ENCODE results near the gene CPA5. TPM values are rescaled to one million over a fixed set of nuclear protein-coding genes. Genes with fewer than 3 reads are reported as not detected.

The CPA5 gene
- total RNA-seq, 1 experiment from 2014 or later = not detected

DNA sequence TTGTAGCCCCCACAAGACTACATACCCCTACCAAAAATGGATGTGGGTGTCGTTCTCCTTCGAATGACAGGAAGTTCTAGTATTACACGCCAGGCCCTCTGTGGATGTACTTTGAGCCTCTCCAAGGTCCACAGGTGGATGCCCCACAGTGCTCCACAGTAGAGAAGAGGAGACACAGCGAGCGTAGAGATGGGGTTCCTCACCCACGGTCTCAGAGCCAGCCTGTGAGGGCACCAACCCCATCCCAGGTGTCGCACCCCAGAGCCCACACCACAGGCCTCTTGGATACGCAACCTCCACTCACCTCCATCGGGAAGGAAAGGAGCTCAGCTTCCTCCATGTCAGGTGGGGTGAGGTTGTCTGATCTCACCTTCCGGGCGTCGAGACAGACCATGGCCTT lies 2.3 kb downstream of the CPA5 start:
- Histone ChIP-seq H2BK5ac (ENCODE audit: insufficient read length, low read length) (no peak overlapping the region), H4K20me1 (ENCODE audit: control insufficient read depth, insufficient read depth, insufficient read length) (no peaks in the 10 kb centered on the region), H3K4me2 (ENCODE audit: insufficient read depth, insufficient read length, low read length) (no peak overlapping the region), H2BK12ac (ENCODE audit: insufficient read length, low read depth, low read length) (no peak overlapping the region), H2BK20ac (ENCODE audit: low read depth, low read length, poor library complexity, severe bottlenecking) (no peak overlapping the region), H3K4me1 (ENCODE audit: insufficient read depth, low read length) (peaks cover 7% of the 10 kb centered on the region), H3T11ph (ENCODE audit: low read length) (no peak overlapping the region), H3K23me2 (ENCODE audit: insufficient read length, low read depth, low read length, poor library complexity, severe bottlenecking) (no peaks in the 10 kb centered on the region), H3K9me3 (ENCODE audit: control insufficient read depth, low read depth, low read length) (no peaks in the 10 kb centered on the region), H4K91ac (ENCODE audit: insufficient read length, low read depth, low read length) (no peak overlapping the region), H3K27ac (ENCODE audit: insufficient read length, low read depth, low read length) (no peak overlapping the region), H2AK5ac (ENCODE audit: insufficient read length, low read length) (no peak overlapping the region), H2AFZ (ENCODE audit: low read length) (no peak overlapping the region), H3K14ac (ENCODE audit: insufficient read depth, low read length) (no peak overlapping the region), H3K4ac (ENCODE audit: low read depth, low read length) (no peak overlapping the region), H2BK15ac (ENCODE audit: low read depth, low read length) (no peak overlapping the region), H3K23ac (ENCODE audit: insufficient read length, low read depth, low read length) (no peak overlapping the region), H3K79me2 (ENCODE audit: insufficient read depth, low read length) (no peaks in the 10 kb centered on the region), H3K27me3 (ENCODE audit: insufficient read depth, low read length) (no peaks in the 10 kb centered on the region), H3K9ac (ENCODE audit: extremely low read depth, insufficient read length, low read length) (no peak overlapping the region), H4K8ac (replicated peaks; ENCODE audit: insufficient read length, low read depth, low read length) (no peak overlapping the region), H3K79me1 (ENCODE audit: insufficient read depth, low read depth, low read length, poor library complexity, severe bottlenecking) (no peaks in the 10 kb centered on the region), H4K5ac (ENCODE audit: insufficient read length, low read depth, low read length) (no peak overlapping the region), H2BK120ac (ENCODE audit: low read depth, low read length, poor library complexity, severe bottlenecking) (no peak overlapping the region), H3K56ac (ENCODE audit: insufficient read length, low read depth, low read length) (no peak overlapping the region), H3K18ac (ENCODE audit: insufficient read length, low read depth, low read length) (no peak overlapping the region)
- DNase-seq = no peak
- Mint-ChIP-seq H3K27me3 (ENCODE audit: low read depth) (peaks cover 5% of the 10 kb centered on the region), H3K27ac (no peak overlapping the region), H3K9me3 (no peaks in the 10 kb centered on the region; a peak in 1 of 5 replicates), H3K4me1 (peaks cover 41 to 46% of the 10 kb centered on the region in 2 experiments), H3K36me3 (ENCODE audit: insufficient read depth in 1 of 3, low read depth in 3 of 3) (no peaks in the 10 kb centered on the region), H3K4me3 (no peak overlapping the region)
- TF ChIP-seq, protein P1, sequence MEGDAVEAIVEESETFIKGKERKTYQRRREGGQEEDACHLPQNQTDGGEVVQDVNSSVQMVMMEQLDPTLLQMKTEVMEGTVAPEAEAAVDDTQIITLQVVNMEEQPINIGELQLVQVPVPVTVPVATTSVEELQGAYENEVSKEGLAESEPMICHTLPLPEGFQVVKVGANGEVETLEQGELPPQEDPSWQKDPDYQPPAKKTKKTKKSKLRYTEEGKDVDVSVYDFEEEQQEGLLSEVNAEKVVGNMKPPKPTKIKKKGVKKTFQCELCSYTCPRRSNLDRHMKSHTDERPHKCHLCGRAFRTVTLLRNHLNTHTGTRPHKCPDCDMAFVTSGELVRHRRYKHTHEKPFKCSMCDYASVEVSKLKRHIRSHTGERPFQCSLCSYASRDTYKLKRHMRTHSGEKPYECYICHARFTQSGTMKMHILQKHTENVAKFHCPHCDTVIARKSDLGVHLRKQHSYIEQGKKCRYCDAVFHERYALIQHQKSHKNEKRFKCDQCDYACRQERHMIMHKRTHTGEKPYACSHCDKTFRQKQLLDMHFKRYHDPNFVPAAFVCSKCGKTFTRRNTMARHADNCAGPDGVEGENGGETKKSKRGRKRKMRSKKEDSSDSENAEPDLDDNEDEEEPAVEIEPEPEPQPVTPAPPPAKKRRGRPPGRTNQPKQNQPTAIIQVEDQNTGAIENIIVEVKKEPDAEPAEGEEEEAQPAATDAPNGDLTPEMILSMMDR (conservative IDR thresholded peaks at IDR 0.05) = no peak
- no CpG with 5 or more reads among the region's 12 CpGs for WGBS (ENCODE audit: extremely low coverage, insufficient read length, low lambda C conversion rate)
